D341Med (cell line): ENCODE results near the gene CRIM1.

Experiments used
- DNase-seq: peaks from one replicate; pipeline ENCODE4 v3.0.0; 2012; ENCODE audit warnings: low spot score

Gene CRIM1

DNA sequence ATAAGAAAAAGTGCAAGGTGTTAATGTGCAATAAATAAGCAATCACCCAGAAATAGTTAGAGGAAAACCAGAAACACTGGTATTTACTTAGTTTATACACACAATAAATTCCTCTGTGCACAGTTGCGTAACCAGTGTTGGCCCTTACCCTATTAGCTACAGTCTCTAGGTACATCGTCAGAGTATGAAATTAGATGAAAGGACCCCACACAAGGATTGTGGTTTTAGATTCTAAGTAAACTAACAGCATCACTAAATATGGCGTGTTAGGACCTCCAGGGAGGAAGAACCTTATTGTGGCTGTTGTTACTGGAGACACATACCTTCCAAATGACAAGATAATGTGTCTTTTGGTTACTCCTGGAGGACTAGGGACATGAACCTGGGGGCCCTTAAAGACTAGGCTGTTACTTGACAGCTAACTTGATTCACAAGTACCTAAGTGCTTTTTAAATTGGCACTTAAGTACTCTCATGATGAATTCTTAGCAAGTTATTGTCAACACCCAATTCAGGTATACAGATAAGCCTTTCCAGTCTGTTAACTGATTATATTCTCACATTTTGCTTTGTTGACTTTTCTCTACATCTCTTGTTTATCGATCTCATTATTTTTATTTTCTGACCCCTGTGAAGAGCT, 127.1 kb downstream of the CRIM1 start:
- DNase-seq: no peak

DNA sequence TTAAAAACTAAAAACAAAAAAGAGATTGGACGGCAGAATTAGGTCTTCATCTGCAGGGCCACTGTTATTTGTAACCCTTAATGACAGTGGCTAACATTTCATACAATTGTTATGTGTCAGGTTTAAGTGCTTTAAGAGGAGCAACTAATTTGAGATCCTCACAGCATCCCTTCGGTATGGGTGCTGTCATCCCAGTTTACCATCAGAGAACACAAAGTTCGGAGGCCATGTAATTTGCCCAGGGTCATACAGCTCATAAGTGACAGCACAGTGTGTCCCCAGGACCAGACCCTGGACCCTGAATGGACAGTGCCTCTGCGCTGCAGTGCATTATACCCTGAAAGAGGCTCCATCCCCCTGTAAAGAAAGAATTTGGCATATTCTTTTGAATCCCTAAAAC, 127.7 kb downstream of the CRIM1 start:
- DNase-seq: no peak

DNA sequence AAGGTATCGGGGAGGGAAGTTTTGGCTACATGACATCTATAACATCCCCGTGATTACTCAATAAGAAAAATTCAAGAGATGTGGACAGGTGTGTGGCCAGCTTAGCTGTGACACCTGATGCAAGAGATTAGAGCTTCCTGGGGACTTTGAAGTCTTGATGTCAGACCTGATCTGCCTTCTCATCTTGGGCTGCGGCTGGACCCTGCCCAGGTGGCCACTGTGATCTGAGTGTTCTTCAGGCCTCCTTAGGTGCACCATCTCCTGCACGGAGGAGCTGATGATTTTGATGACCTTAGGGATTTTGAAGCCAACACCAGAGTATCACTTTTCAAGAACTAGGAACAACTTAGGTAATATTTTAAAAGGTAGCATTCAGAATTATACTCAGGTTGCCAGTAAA, 128.9 kb downstream of the CRIM1 start:
- DNase-seq: no peak

DNA sequence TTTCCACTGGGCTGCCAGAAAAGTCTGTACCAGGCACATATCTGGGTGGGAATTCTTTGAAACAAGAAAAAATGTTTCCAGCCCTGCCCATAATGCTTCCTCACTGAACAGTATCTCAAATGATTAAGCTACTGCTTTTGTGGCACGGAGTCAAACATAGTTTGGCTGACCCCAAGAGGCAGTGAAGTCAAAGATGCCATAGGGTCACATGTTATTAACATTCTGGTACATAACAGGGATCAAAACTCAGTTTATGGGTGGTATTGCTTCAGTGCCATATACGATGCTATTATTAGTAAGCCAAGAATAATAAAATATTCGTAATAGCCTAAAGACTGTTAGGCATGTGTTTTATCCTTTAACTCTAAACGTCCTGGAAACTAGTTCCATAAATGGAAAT, 129.9 kb downstream of the CRIM1 start:
- no peak for DNase-seq

DNA sequence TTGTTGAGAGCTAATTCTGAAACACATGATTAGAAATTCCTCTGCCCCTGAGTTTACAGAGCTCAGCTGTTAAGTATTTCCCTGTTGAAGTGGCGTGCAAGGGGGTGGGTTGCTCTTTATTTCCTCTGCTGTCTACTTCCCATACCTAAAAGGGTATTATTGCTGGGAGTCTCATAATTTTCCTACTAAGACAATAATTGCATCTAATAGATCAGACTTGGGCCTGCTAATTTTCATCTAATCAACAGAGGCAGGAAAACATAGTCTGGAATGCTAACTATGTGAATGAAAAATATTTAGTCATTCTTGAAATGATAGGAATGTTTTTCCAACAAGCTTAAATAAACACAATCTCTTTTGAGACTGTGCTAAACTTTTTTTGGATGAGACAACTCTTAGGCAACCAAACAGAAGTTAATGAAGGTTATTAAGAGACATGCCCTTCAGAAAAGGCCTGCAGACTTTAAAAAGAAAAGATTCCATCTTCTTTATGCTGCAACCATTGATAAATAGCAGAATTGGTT, 131.0 kb downstream of the CRIM1 start:
- no peak for DNase-seq

DNA sequence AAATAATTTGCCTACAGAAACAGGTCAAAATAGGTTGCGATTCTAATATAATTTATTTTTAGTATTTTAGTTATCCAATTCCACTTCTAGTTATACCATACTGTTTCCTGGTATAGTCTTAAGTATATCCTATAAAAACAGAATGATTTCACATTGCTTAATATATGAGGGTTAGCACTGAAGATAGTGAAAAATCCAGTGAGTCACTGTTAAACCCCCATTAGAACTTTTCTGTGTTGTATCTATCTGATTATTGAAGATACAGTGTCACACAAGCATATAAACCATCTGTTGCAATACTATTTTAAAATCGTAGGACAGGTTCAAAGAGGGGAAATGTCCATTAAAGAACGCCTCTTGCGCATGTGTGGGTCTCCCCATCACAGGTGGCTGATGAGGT, 132.4 kb downstream of the CRIM1 start:
- DNase-seq: no peak

DNA sequence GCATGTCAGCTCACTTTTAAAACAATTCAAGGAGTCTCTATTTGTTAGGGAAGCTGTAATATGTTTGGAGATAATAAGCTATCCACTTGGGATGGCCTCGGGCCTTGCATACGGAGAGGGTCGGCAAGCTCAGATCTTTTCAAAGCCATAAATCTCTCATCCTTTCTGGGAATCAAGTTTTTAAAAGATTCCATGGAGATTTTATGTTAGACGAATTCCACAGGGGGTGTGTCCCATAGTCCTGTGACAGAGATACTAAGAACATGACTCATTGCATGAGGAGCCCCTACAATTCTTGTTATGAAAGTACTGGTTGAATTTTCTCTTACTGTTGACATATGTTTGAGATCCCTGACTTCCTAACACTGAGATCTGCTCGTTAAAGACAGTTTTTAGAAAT, 133.7 kb downstream of the CRIM1 start:
- DNase-seq: no peak

DNA sequence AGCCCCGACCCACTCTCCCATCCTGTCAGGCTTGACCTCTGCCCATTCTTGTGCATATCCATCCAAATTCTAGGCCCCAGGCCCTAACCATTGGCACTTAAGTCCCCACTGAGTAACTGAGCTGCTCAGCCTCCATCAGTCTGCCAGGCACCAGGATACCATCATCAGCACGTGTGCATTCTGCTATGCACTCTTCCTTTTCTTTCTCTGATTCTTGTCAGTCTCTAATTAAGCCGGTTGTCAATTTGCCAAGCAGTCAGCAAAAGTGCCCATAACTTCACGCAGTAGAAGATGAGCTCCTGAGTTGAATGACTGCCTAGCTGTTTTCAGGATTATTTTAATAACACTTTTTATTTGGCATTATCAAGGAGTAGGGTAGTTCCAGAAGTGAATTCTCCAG, 135.2 kb downstream of the CRIM1 start:
- no peak for DNase-seq

DNA sequence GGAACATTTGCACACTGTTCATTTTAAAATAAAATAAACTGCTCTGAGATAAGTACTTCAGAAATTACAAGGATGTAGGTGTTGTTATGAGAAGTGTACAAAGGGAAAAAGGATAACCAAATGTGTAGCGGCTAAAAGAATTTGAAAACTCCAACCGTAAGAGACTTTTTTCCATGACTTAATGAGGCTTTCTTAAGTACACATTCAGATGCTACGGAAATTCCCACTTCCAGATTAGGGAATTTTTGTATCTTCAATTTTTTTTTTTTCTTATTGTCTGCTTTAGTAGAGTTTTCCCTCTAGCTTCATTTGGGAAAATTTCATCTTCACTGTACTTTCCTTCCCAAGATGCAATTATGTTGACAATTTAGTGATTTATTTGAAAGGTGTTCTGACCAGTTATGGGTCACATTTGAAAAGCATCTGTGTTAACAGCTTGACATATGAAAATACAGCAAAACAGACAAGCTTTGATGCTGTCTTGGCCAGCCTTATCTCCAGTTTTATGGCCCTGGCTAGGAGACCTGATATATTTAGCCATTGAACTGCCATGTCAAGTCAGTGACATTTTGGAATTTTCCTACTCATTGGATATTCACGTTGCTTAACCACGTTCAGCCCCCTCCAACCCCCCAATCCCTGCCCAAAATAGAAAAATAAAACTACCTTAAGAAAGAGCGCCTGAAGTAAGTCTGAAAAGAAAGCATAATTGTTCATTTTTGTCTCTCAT, 136.8 kb downstream of the CRIM1 start:
- DNase-seq: no peak

DNA sequence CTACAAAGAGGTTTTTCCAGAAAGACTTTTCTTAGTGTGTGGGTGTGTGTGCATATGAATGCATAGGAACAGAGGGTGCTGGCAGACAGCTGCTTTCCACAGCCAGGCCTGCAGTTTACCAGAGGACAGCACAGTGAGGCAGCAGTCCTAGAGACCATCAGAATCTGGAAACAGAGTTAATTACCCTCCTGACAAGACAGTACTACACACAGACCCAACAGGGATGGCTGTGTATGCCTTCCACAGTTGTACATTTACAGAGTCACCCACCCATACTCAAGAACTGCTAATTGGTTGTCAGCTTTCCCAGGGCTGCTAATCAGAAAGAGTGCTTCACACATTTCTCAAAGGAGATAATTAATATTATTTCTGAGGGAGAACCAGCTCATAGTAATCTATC, 137.7 kb downstream of the CRIM1 start:
- DNase-seq: peak; percentile 56

DNA sequence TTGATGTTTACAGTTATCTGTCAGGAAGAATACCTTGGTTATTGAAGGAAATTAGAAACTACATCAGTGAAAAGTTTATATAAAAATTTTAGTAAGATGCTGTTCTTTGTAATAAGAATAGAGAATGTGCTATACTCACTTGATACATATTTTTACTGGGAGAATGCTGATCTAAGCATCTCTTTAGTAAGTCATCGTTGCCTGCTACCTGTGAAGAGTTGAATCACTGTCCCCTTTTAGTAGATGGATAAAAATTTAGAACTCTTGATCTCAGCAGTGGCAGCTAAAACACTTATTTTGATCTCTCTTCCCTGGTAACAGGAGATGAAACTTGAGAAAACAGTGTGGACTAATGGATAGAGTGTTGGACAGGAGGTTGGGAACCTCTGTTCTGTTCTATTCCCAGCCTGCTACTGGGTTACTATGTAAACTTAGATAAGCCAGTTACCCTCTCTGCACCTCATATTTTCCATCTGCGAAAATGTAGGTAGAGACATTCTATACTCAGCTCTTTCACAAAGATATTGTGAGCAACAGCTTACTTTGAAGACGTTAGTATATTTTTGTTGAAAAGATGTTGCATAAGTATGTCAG, 142.1 kb downstream of the CRIM1 start:
- DNase-seq: no peak

DNA sequence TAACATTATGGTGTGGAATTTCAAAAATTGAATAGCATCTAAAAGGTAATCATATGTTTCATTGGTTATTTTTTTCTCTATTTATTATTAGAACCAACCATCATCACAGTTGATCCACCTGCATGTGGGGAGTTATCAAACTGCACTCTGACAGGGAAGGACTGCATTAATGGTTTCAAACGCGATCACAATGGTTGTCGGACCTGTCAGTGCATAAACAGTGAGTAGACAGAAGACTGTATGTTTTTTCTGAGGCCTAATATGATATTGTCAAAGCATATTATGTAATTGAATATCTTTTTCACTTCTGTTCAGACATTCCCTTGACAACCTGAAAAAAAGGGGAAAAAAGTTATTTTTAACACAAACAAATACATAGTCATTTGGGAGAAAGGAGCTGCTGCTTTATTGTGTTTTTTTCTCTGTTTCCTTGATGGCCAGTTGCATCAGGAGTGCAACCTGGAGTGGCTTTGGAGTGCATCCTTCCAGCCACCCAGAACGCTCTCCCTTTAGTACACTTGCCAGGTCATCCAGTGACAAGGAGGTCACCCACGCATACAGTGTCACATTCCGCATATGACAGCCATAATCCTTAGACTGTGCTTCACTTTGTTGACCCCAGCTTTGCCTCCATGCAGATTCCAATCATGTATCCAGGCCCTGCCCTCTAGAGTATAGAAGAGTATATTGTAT, 143.7 kb downstream of the CRIM1 start:
- no peak for DNase-seq

DNA sequence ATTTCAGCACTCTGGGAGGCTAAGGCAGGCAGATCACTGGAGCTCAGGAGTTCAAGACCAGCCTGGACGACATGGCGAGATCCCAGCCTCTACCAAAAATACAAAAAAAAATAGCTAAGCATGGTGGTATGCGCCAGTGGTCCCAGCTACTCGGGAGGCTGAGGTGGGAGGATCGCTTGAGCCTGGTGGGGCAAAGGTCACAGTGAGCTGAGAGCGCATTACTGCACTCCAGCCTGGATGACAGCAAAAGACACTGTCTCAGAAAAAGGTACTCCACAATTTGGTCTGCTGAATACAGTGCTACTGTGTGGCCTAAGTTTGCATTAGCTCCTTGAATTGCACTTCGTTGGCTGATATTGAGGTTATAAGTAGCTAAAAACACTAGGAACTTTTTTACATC, 144.5 kb downstream of the CRIM1 start:
- no peak for DNase-seq

DNA sequence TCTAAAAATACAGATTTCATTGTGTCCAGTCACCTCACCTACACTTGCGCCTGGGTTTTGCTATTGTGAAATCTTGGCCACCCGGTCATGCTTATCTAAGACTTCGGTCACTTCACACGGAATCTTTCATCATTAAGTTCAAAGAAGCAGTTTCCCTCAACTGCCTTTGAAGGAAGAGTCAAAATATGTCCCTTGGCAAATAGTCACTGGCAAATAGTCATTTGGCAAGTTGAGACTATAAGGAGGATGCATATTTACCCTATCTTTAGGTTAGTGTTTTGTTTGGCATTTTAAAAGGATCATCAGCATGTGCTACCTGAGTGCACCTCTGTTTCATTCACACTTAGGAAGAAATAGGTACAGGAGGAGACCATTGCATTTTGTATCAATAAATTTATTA, 146.5 kb downstream of the CRIM1 start:
- DNase-seq: no peak

DNA sequence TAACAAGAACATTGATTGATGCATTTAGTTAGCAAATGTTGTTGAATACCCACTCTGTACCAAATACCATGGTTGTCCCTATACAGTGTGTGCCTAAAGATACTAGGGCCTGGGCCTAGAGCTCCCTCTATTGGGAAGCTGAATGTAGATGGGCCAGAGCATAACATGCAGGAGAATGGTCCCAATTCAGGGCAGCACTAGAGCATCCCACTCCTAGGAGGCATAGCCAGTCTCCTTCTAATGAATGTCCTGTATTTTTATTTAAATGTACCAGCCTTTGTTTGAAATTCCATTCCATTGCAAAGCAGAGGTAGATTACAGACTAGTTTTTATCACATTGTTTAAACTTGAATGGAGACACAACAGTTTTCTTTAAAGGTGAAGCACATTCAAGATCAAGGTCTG, 151.8 kb downstream of the CRIM1 start:
- peak; percentile 72 for DNase-seq

DNA sequence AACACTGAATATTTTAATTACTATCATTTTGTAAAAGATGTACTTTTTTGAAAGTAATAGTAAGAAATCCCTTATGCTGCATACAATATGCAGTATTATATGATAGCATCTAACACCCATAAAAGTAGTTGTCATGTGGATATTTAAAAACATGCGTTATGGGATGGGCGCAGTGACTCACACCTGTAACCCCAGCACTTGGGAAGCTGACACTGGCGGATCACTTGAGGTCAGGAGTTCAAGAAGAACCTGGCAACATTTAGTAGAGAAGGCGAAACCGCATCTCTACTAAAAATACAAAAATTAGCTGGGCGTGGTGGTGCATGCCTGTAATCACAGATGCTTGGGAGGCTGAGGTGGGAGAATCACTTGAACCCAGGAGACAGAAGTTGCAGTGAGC, 153.5 kb downstream of the CRIM1 start:
- DNase-seq: no peak

DNA sequence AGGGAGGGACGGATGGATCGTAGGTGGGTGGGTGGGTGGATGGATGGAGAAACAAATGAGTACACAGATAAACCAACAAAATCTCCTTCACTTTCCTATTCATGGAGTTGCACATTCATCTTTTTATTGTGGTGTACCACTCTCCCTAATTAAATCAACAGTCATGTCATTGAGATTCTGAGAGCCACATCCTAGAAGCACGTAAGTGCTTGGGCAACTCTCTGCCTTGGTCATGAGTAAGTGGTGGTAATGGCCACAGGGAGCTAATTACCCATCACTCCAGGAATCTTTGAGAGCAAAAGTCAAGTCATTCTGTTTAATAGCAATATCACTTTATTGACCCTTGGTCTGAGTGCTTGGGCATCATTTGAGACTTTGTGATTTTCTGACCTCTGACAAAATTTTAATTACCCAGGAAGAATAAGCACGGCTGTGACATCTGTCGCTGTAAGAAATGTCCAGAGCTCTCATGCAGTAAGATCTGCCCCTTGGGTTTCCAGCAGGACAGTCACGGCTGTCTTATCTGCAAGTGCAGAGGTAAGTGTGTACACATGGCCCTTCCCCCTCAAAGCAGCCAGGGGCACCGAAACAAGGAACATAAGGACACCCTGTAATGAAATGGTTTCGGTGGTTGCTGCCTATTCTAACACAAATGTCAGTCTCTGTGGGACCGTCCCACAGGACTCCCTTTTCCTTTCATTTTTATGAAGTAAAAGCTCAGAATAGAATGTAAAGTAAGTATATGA, 156.5 kb downstream of the CRIM1 start:
- no peak for DNase-seq

DNA sequence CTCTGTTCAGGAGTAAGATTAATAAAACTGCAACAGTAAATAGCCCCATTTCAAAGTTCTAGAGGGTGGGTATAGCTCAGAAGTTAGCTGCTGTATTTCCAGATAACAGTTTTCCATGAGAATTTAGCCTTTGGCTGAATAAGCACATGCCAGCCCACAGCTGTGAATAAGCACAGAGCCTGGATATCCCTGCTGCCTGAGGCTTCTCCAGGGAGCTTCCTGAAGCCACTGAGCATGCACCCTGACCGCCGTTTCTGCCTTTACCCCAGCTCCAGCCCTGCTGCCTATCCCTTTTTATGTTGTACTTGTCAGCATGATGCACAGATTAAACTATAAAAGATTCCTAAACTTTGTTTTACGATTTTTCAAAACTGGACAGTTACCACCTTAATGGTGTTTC, 157.1 kb downstream of the CRIM1 start:
- no peak for DNase-seq

DNA sequence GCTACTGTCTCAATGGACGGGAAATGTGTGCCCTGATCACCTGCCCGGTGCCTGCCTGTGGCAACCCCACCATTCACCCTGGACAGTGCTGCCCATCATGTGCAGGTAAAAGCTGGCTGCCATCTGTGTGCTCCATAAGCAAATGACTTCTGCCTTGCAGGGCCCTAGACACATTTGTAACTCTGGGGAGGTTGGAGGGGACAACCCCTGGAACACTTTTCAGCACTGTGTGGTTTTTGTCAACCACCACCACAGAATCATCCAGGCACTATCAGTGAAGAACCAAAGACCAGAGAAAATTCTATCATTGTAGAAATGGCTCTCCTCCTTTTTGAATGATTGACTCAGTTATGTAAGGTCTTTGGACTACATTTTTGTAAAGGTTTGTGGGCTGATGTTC, 158.1 kb downstream of the CRIM1 start:
- no peak for DNase-seq

DNA sequence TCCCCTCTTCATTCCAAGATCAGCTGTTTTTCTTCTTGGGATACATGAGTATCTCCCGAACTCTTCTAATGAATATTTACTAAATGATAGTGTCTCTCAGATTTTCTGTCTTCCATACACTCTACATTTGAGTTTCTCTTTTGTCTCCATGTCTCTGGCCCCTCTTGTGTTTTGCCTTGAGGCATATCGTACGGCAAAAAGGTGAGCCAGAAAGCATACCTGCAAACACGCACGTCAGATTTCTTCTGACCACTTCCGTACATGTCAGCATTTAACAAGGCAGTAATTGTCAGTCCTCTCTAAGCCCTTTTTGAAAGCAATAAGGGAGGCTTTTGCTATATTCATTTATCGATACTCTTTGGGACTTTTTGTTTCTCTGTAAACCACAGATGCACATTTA, 160.0 kb downstream of the CRIM1 start:
- no peak for DNase-seq

DNA sequence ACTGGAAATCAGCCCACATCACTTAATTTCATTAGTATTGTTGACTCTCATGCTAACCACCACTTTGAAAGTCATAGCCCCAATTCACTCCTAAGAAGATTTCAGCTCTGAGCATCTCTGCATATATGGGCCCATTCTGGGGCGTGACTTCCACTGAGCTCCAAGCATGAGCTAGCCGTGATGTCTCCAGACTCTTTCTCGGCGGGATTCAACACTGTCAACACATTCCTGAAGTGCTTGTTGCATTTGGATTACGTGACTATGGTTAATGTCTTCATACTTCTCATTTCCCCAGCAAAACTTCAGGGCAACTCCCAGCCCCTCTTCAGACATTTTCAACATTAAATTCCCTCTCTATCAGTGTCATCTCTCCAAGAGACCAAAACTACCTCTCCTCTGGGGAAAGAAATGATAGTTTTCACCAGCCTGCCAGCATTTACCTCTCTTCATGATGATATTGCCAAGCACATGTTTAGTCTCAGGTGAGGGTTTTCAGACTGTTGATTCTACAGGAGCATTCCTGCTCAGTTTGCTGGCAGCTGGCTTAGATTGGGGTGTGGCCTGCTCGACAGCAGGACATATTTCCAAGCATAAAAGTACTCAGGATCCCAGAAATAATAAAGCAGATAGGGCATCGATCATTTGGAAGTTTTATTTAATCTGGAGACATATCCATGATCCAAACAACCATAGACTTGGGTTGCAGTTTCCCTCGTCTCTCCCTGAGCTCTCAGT, 160.7 kb downstream of the CRIM1 start:
- DNase-seq: no peak
